WERI-Rb-1 (cell line): ENCODE data around the gene NUTF2.

Source experiments
- DNase-seq: peaks from one replicate; pipeline ENCODE4 v3.0.0-alpha.2; 2020
- H3K27ac ChIP-seq: fragments of 250-450 bp; sonication (Bioruptor Pico); 2 replicates; pipeline ENCODE4 v1.5.1; 2020; ENCODE audit warnings: mild to moderate bottlenecking, moderate library complexity
- H3K27me3 ChIP-seq: fragments of 250-450 bp; sonication (Bioruptor Pico); 2 replicates; pipeline ENCODE4 v1.5.1; 2021; ENCODE audit warnings: mild to moderate bottlenecking, low read depth, moderate library complexity; ENCODE audit not compliant: insufficient read depth, severe bottlenecking
- H3K36me3 ChIP-seq: fragments of 250-450 bp; sonication (Bioruptor Pico); 2 replicates; pipeline ENCODE4 v1.5.1; 2020; ENCODE audit warnings: mild to moderate bottlenecking, moderate library complexity
- H3K4me3 ChIP-seq: 2 replicates; pipeline ENCODE4 v1.5.1; 2011; ENCODE audit warnings: low read depth, mild to moderate bottlenecking, control low read depth, low read length
- H3K9me3 ChIP-seq: fragments of 250-450 bp; sonication (Bioruptor Pico); 2 replicates; pipeline ENCODE4 v1.5.1; 2021; ENCODE audit warnings: mild to moderate bottlenecking, moderate library complexity; ENCODE audit not compliant: severe bottlenecking
- TF ChIP-seq, protein P1 (sequence below): IDR thresholded peaks from 2 replicates; pipeline ENCODE4 v1.5.1; 2011; ENCODE audit warnings: low read depth, mild to moderate bottlenecking, control low read depth, inconsistent platforms, low read length

Gene NUTF2

DNA sequence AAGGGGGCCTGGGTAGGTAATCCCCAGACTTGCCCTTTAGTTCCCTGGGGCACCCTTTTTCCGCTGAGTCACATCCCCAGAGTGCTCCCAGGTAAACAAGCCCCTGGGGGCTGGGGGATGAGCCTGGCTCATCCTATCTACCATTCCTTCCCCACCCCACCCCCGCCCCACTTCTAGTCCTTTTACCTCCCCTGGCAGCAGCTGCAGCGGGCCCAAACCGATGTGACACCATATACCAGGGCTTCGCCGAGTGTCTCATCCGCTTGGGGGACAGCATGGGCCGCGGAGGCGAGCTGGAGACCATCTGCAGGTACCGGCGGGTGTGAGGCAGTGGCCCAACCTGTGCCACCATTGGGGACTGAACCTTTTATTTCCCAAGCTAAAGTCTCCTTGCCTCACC, 38.8 kb downstream of the NUTF2 start:
- DNase-seq, result peak; percentile 64
- Histone ChIP-seq H3K36me3 (peaks cover 41% of the 10 kb centered on the region), H3K9me3 (no peaks in the 10 kb centered on the region), H3K27ac (peak overlapping the region; percentile 75), H3K27me3 (no peaks in the 10 kb centered on the region), H3K4me3 (no peak overlapping the region)
- TF ChIP-seq, protein P1, sequence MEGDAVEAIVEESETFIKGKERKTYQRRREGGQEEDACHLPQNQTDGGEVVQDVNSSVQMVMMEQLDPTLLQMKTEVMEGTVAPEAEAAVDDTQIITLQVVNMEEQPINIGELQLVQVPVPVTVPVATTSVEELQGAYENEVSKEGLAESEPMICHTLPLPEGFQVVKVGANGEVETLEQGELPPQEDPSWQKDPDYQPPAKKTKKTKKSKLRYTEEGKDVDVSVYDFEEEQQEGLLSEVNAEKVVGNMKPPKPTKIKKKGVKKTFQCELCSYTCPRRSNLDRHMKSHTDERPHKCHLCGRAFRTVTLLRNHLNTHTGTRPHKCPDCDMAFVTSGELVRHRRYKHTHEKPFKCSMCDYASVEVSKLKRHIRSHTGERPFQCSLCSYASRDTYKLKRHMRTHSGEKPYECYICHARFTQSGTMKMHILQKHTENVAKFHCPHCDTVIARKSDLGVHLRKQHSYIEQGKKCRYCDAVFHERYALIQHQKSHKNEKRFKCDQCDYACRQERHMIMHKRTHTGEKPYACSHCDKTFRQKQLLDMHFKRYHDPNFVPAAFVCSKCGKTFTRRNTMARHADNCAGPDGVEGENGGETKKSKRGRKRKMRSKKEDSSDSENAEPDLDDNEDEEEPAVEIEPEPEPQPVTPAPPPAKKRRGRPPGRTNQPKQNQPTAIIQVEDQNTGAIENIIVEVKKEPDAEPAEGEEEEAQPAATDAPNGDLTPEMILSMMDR, result no peak

DNA sequence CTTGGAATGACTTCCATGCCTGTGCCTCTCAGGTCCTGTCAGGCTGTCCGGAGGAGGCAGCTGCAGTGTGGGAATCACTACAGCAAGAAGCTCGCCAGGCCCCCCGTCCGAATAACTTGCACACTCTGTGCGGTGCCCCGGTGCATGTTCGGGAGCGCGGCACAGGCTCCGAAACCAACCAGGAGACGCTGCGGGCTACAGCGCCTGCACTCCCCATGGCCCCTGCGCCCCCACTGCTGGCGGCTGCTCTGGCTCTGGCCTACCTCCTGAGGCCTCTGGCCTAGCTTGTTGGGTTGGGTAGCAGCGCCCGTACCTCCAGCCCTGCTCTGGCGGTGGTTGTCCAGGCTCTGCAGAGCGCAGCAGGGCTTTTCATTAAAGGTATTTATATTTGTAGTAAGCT, 39.2 kb downstream of the NUTF2 start:
- Histone ChIP-seq H3K9me3 (no peaks in the 10 kb centered on the region), H3K27me3 (no peaks in the 10 kb centered on the region), H3K27ac (peak overlapping the region; percentile 75), H3K36me3 (peaks cover 37% of the 10 kb centered on the region), H3K4me3 (no peak overlapping the region)
- TF ChIP-seq, protein P1, result no peak
- DNase-seq, result no peak

DNA sequence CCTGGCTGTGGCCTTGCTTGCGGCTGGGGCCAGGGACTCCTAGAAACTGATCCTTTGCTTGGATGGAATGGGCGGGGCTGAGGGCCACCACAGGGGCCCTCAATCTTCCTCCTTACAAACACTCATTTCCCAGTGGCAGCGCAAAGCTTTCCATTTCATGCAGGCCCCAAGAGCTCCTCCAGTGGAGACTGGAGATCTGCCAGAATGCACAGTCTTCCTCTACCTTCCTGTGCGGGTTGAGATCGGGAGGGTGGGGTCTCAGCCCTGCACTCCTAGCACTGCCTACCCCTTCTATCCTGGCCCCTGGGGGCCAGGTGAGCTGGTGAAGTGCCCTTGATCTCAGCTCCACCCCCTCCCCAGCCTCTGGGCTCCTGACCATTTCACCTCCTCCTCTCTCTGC, 39.7 kb downstream of the NUTF2 start:
- no peak overlapping the region for H3K4me3 ChIP-seq
- DNase-seq, result peak; percentile 44
- H3K36me3 ChIP-seq, result peaks cover 33% of the 10 kb centered on the region
- peak overlapping the region; percentile 75 for H3K27ac ChIP-seq
- TF ChIP-seq, protein P1, result peak; percentile 12; the same call in 1 of the 2 replicates
- H3K27me3 ChIP-seq, result no peaks in the 10 kb centered on the region
- H3K9me3 ChIP-seq, result no peaks in the 10 kb centered on the region

DNA sequence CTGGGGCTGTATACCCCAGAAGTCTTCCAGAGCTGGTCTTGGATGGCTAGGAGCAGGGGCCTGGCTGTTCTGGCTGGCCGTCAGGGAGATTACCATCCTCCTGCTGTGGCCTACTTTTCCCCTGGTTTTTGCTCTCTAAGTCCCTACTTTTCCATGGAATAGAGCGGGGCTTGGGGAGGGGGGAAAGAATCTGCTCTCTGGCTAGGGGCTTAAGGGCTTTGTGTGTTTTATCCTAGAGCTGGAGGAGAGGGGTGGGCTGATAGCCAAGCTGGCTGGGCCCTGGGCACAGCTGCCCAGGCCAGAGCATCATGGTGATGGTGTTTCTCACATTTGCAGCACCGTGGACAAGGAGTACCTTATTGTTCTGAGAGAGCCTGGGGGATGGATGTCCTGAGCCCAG, 41.6 kb downstream of the NUTF2 start:
- DNase-seq, result peak; percentile 77
- Histone ChIP-seq H3K9me3 (no peaks in the 10 kb centered on the region), H3K27ac (peak overlapping the region; percentile 83), H3K27me3 (no peaks in the 10 kb centered on the region), H3K4me3 (no peak overlapping the region), H3K36me3 (peaks cover 13% of the 10 kb centered on the region)
- TF ChIP-seq, protein P1, result no peak

DNA sequence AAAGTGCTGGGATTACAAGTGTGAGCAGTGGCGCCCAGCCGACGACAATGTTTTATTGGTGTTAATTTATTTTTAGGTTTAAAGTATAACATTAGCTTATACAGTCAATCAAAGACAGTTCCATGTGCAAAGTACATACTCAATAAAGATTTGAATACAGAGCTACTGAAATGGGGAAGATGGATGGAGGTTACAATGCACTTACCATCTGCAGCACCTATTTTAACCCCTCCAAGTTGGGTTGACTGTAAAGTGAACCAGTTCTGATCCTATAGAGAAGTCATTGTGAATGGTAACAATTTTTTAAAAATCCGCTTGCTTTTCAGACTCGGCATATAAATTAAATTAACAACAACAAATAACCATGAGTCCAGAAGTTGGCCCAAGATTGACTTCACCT, 45.6 kb downstream of the NUTF2 start:
- Histone ChIP-seq H3K27me3 (no peaks in the 10 kb centered on the region), H3K36me3 (no peaks in the 10 kb centered on the region; the same call in 1 of the 2 replicates), H3K27ac (peak overlapping the region; percentile 52), H3K4me3 (peak overlapping the region; percentile 38), H3K9me3 (no peaks in the 10 kb centered on the region)
- no peak for DNase-seq
- TF ChIP-seq, protein P1, result no peak
